GM18907 (cell line): ENCODE results near the gene STX12.
"Not testable (repeated sequence)": the region's sequence is repeated elsewhere in the genome, so short reads cannot be mapped to it uniquely, and the experiment has no call there.

Experiments
- ATAC-seq: cut with Tn5 transposase; IDR thresholded peaks from one replicate; pipeline ENCODE4 v1.9.1; 2021; ENCODE audit warnings: mild to moderate bottlenecking, moderate library complexity; ENCODE audit not compliant: unreplicated experiment

The STX12 gene

DNA sequence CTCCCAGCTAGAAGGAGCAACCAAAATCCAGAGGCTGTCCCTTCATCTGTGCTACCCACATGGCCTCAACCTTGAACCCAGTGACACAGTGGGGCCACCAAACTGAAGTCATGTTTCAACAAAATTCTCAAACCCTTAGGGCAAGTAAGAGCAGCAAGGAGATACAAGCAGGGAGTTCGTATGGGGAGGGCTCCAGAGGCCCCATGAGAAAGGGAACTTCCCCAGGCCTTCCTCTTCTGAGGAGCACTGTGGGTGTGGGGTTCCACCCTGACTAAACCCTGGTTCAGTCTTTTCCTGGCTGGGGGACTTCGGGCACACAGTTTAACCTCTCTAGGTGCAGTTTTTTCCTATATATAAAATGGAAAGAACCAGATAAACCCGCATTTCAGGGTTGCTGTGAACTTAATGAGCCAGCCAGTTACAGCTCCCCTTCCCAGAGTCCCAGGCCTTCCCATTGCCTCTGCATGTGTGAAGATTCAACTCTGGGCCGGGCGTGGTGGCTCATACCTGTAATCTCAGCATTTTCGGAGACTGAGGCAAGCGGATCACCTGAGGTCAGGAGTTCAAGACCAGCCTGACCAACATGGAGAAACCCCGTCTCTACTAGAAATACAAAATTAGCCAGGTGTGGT lies 91.4 kb downstream of the STX12 start:
- ATAC-seq = no peak

DNA sequence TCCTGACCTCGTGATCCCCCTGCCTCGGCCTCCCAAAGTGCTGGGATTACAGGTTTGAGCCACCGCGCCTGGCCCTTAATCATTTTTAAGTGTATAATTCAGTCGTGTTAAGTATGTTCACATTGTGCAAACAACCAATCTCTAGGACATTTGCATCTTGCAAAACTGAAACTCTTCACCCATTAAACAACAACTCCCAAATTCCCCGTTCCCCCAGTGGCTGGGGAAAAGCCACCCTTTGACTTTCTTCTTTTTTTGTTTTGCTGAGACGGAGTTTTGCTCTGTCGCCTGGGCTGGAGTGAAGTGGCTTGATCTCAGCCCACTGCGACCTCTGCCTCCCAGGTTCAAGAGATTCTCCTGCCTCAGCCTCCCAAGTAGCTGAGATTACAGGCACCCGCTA lies 92.8 kb downstream of the STX12 start:
- no peak for ATAC-seq

DNA sequence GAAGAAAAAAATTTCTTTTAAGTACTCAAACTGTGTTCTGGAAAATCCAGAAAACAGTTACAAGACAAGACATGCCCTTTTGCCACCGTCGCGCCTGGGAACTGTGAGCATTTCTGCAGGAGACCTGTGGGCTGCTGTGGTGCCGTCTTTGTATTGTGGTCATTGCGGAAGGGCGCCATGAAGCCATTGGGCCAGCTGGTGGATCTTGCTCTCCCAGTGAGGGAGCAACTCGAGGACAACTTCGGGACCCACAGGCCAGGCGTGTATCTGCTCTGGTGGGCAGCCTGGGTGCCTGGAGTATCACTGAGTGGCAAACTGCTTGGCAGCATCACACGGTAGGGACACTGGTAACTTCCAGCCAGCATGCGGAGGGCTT lies 95.5 kb downstream of the STX12 start:
- no peak for ATAC-seq

DNA sequence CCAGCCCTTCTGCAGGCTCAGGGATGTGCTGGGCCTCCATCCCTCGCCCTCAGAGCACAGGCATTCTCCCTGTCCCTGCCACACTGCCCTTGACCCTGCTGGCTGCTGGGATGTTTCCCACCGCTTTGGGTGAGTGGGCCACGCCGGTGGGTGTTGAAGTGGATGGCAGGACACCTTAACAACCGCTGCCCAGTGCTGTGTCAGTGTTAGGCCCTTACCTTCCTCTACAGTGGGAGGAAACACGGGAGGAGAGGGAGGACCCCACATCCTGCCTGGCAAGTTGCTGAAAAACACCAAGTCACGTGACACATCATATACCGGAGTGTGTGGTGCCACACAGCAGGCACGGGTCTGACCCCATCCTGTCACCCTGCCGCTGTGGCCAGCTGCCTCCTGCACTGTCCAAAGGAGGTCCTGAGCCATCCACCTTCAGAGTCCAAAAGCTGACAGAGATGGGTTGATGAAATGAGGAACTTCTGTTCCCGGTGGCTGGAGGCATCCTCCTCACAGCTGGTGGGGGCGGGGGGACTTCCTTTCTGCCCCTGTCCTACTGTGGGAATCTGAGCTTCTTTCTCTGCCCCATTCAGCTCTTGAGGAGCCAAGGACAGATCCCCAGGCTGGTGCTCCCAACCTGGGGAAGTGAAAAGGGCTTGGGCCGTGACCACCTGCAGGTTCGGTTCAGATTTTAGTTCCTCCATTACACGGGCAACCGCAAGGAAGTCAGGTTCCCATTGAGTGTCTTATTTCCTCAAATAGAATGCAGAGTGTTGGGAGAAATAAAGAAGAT lies 96.1 kb downstream of the STX12 start:
- ATAC-seq = peak; percentile 49

DNA sequence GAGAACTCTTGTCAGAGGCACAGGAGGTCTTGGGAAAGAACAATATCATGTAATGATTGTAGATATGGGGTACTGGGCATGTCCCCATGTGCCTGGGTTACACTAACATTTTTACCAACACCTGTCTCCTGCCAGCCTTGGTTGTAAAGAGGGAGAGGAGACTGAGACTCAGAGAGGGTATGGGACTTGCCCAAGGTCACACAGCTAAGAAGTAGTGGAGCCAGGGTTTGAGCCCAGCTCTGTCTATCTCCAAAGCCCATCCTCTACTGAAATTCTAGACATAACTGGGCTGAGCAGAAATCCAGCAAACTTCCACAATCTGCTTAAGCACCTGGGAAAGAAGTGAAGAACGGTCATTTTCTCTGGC lies 96.7 kb downstream of the STX12 start:
- no peak for ATAC-seq

DNA sequence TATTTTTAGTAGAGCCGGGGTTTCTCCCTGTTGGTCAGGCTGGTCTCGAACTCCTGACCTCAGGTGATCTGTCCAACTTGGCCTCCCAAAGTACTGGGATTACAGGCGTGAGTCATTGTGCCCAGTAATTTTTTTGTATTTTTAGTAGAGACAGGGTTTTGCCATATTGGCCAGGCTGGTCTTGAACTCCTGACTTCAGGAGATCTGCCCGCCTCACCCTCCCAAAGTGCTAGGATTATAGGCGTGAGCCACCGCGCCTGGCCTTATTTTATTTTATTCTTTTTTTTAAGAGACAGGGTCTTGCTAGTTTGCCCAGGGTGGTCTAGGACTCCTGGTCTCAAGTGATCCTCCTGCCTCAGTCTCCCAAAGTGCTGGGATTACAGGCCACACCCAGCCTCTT lies 98.1 kb downstream of the STX12 start:
- not testable (repeated sequence) for ATAC-seq

DNA sequence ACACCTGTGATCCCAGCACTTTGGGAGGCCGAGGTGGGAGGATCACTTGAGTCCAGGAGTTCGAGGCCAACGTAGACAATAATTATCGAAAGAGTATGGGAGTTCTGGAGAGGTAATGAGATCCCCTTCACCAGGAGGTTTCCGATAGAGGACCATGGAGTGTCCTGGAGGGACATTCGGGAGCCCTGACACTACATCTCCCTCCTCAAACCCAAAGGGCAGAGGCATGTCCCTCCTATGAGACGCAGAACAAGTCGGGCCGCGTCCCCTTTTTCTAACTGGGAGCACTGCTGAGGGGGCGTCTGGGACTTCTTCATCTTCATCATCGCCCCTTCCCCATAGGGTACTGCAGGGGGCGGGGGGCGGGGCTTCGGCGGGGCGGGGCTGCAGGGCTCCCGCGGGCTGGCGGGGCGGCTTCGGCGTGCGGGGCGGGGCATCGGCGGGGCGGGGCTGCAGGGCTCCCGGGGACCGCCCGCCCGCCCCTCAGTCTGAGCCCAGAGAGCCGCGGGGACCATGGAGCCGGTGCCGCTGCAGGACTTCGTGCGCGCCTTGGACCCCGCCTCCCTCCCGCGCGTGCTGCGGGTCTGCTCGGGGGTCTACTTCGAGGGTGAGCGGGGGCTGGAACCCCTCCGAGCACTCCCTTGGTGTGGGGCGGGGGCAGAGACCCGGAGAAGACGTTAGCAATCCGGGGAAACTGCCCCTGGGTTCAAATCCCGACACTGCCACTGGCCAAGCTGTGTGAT lies 99.2 kb downstream of the STX12 start, which contains the start of gene THEMIS2:
THEMIS2 (plus strand) TSS at position 486 of the 743 bp plus-strand sequence; CDS start at position 514, 28 bp downstream.
- no peak for ATAC-seq

DNA sequence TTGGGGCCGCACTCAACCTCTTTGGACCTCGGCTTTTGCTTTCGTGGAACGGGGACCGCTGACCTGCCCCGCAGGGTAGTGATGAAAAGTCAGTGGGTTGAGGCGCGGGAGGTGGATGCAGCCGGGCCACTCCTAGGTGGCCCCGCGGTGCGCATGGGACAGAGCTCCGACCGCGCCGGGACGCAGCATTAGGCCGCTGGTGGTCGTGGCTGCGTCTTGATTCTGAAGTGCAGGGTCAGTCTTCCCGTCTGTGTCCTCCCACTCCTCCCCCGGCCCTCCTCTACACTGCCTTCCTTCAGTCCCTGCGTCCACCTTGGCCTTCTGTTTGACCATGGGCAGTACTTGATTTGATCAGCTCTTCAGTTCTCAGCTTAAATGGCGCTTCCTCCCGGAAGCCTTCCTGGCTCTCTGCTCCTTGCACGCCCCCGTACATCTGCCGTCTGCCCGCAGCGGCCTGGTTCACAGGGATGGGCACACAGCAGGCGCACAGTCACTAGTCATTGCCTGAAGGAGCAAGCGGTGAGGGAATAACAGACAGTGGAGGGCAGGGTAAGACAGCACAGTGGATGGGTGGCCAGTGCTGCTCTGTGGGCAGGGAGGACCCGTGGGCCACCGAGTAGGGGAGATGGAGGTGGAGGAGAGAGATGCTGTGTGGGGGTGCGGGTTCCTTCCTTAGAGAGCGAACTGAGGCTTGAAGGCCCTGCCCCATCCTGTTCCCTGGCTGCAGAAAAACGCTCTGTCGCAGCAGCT lies 100.0 kb downstream of the STX12 start:
- ATAC-seq = no peak

DNA sequence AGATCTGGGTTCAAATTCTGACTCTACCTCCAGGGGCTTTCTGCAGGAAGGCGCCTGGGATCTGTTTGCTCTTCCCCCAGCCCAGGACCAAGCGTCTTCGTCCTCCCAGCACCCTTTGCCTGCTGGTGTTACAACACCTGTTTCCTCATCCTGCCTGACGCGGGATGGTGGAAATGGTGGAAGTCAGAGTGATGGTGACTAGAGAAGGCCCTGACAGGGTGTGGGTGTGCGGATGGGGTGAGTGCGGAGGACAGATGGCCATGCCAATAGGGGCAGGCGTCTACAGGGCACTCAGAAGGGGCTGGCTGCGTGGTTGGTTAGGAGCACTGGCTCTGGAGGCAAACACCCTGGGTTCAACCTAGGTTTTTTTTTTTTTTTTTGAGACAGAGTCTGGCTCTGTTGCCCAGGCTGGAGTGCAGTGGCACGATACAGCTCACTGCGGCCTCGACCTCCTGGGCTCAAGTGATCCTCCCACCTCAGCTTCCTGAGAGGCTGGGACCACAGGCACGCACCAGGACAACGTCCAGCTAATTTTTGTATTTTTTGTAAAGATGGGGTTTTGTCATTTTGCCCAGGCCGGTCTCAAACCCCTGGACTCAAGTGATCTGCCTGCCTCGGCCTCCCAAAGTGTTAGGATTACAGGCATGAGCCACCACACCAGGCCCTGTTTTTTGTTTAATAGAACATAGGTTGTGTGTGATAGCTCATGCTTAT lies 100.8 kb downstream of the STX12 start:
- ATAC-seq = no peak
